ENCODE results near the gene MFAP4. TPM values are rescaled to one million over a fixed set of nuclear protein-coding genes. Genes with fewer than 3 reads are reported as not detected.

Gene MFAP4
- total and polyA plus RNA-seq, 9 of the 15 experiments (the other 6 are each of a cell fraction or from before 2014, with no cell fraction given) = 0.07 to 0.24 TPM; not detected in 7

- Histone ChIP-seq H3K4me1 (replicated peaks in 1 of 2; ENCODE audit: control insufficient read depth in 2 of 2, insufficient read depth in 2 of 2, low read length in 2 of 2) (no peaks in the 10 kb centered on the region), H4K20me1 (replicated peaks; ENCODE audit: control insufficient read depth, insufficient read depth, low read length) (no peaks in the 10 kb centered on the region), H3K4me3 (no peak overlapping the region), H3K27ac (ENCODE audit: extremely low read depth, low read depth, low read length) (no peak overlapping the region), H3K9me3 (replicated peaks; ENCODE audit: control insufficient read depth, insufficient read depth, low read depth, low read length) (no peaks in the 10 kb centered on the region), H3K9me1 (ENCODE audit: control insufficient read depth, insufficient read depth, low read length) (no peaks in the 10 kb centered on the region), H3K79me2 (ENCODE audit: control insufficient read depth, insufficient read depth, low read length) (no peaks in the 10 kb centered on the region), H3K36me3 (ENCODE audit: control insufficient read depth, insufficient read depth, low read length) (no peaks in the 10 kb centered on the region), H3K4me2 (ENCODE audit: insufficient read depth, low read length) (no peak overlapping the region), H3K9ac (ENCODE audit: insufficient read depth in 1 of 2, low read depth in 2 of 2, low read length in 2 of 2) (no peak overlapping the region), H3K27me3 (ENCODE audit: control insufficient read depth in 2 of 2, insufficient read depth in 2 of 2, low read length in 2 of 2) (peaks cover 9 to 43% of the 10 kb centered on the region in 2 experiments; a peak in 4 of 5 replicates), H2AFZ (ENCODE audit: low read depth, low read length) (no peak overlapping the region)
- ATAC-seq (no peak), FAIRE-seq (no peak), DNase-seq (ENCODE audit: extremely low read depth in 1 of 4, low spot score in 3 of 4) (no peak)
- intact Hi-C loops (cut with micrococcal nuclease) (no loop called here), in situ Hi-C loops (cut with MboI) (no loop called here)
- no TSS peak for BruUV-seq (replicated peaks)
- POLR2A ChIA-PET = interaction anchor here (0.5 kb wide), 2 partner anchors 169 to 756 kb away, joined by 4 read pairs; no protein-coding TSS in a partner anchor
- CTCF ChIA-PET (ENCODE audit: low intra/inter-chr PET ratio) = no interaction called here
- WGBS (ENCODE audit: insufficient coverage, low coverage, missing lambda C conversion rate) = 1% methylated on average over 7 of the region's 7 CpGs
- TF ChIP-seq ETS1 (conservative IDR thresholded peaks at IDR 0.05; ENCODE audit: control insufficient read depth, low read depth, low read length) = no peak
- TF ChIP-seq KAT8 (IDR thresholded peaks at IDR 0.05; ENCODE audit: low read depth) = no peak
- TF ChIP-seq, protein P1, sequence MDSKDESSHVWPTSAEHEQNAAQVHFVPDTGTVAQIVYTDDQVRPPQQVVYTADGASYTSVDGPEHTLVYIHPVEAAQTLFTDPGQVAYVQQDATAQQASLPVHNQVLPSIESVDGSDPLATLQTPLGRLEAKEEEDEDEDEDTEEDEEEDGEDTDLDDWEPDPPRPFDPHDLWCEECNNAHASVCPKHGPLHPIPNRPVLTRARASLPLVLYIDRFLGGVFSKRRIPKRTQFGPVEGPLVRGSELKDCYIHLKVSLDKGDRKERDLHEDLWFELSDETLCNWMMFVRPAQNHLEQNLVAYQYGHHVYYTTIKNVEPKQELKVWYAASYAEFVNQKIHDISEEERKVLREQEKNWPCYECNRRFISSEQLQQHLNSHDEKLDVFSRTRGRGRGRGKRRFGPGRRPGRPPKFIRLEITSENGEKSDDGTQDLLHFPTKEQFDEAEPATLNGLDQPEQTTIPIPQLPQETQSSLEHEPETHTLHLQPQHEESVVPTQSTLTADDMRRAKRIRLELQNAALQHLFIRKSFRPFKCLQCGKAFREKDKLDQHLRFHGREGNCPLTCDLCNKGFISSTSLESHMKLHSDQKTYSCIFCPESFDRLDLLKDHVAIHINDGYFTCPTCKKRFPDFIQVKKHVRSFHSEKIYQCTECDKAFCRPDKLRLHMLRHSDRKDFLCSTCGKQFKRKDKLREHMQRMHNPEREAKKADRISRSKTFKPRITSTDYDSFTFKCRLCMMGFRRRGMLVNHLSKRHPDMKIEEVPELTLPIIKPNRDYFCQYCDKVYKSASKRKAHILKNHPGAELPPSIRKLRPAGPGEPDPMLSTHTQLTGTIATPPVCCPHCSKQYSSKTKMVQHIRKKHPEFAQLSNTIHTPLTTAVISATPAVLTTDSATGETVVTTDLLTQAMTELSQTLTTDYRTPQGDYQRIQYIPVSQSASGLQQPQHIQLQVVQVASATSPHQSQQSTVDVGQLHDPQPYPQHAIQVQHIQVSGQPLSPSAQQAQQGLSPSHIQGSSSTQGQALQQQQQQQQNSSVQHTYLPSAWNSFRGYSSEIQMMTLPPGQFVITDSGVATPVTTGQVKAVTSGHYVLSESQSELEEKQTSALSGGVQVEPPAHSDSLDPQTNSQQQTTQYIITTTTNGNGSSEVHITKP (IDR thresholded peaks at IDR 0.05; ENCODE audit: partially characterized antibody) = no peak
- TF ChIP-seq POLR2AphosphoS2 (IDR thresholded peaks at IDR 0.05; ENCODE audit: low read length) = no peak
- no peak for TF ChIP-seq VEZF1 (CRISPR knock-in tag; IDR thresholded peaks at IDR 0.05)
- TF ChIP-seq, protein P2, sequence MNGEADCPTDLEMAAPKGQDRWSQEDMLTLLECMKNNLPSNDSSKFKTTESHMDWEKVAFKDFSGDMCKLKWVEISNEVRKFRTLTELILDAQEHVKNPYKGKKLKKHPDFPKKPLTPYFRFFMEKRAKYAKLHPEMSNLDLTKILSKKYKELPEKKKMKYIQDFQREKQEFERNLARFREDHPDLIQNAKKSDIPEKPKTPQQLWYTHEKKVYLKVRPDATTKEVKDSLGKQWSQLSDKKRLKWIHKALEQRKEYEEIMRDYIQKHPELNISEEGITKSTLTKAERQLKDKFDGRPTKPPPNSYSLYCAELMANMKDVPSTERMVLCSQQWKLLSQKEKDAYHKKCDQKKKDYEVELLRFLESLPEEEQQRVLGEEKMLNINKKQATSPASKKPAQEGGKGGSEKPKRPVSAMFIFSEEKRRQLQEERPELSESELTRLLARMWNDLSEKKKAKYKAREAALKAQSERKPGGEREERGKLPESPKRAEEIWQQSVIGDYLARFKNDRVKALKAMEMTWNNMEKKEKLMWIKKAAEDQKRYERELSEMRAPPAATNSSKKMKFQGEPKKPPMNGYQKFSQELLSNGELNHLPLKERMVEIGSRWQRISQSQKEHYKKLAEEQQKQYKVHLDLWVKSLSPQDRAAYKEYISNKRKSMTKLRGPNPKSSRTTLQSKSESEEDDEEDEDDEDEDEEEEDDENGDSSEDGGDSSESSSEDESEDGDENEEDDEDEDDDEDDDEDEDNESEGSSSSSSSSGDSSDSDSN (IDR thresholded peaks at IDR 0.05; ENCODE audit: borderline replicate concordance in 1 of 2, low read depth in 2 of 2, low read length in 2 of 2) = no peak
- no peak for TF ChIP-seq ZNF76 (CRISPR knock-in tag; IDR thresholded peaks at IDR 0.05; ENCODE audit: borderline replicate concordance)
- no peak for TF ChIP-seq ZC3H8 (IDR thresholded peaks at IDR 0.05)
- no peak for TF ChIP-seq NR2C1 (IDR thresholded peaks at IDR 0.05)
- TF ChIP-seq NR2C1 (tag; IDR thresholded peaks at IDR 0.05) = no peak
Observed at GRCh38 chr17:19418251-19418992, 31.4 kb upstream of the MFAP4 start.
